H9 (cell line): ENCODE results near the gene FPGS. TPM values are rescaled to one million over a fixed set of nuclear protein-coding genes. Genes with fewer than 3 reads are reported as not detected.

ENCODE experiments used
- DNase-seq: peaks from one replicate; pipeline ENCODE4 v3.0.0-alpha.2; 2017
- H2AFZ ChIP-seq: one replicate; pipeline ENCODE4 v1.6.1; 2013; ENCODE audit warnings: mild to moderate bottlenecking, low read length, control low read depth, moderate library complexity
- H2AK5ac ChIP-seq: 2 replicates; pipeline ENCODE4 v1.6.1; 2013; ENCODE audit warnings: low read length, control low read depth, mixed read lengths; ENCODE audit not compliant: insufficient read length
- H2BK120ac ChIP-seq: one replicate; pipeline ENCODE4 v1.6.1; 2013; ENCODE audit warnings: low read depth, mild to moderate bottlenecking, low read length, control low read depth, inconsistent platforms; ENCODE audit not compliant: poor library complexity, severe bottlenecking
- H2BK12ac ChIP-seq: 2 replicates; pipeline ENCODE4 v1.6.1; 2013; ENCODE audit warnings: low read length, control low read depth, mixed read lengths, low read depth; ENCODE audit not compliant: insufficient read length
- H2BK15ac ChIP-seq: 2 replicates; pipeline ENCODE4 v1.6.1; 2013; ENCODE audit warnings: low read depth, low read length, control low read depth
- H2BK20ac ChIP-seq: one replicate; pipeline ENCODE4 v1.6.1; 2013; ENCODE audit warnings: low read depth, mild to moderate bottlenecking, low read length, control low read depth, inconsistent platforms; ENCODE audit not compliant: poor library complexity, severe bottlenecking
- H2BK5ac ChIP-seq: 2 replicates; pipeline ENCODE4 v1.6.1; 2013; ENCODE audit warnings: low read length, control low read depth, mixed read lengths; ENCODE audit not compliant: insufficient read length
- H3K14ac ChIP-seq: 2 replicates; pipeline ENCODE4 v1.6.1; 2013; ENCODE audit warnings: low read length, control low read depth; ENCODE audit not compliant: insufficient read depth
- H3K18ac ChIP-seq: 2 replicates; pipeline ENCODE4 v1.6.1; 2013; ENCODE audit warnings: low read depth, mild to moderate bottlenecking, mixed read lengths, low read length, control low read depth; ENCODE audit not compliant: insufficient read length
- H3K23ac ChIP-seq: 2 replicates; pipeline ENCODE4 v1.6.1; 2013; ENCODE audit warnings: low read length, control low read depth, mixed read lengths, low read depth; ENCODE audit not compliant: insufficient read length
- H3K23me2 ChIP-seq: 2 replicates; pipeline ENCODE4 v1.6.1; 2013; ENCODE audit warnings: low read depth, mild to moderate bottlenecking, mixed read lengths, low read length, control low read depth; ENCODE audit not compliant: insufficient read length, poor library complexity, severe bottlenecking
- H3K27ac ChIP-seq: 2 replicates; pipeline ENCODE4 v1.5.1; 2013; ENCODE audit warnings: low read length, control low read depth, mixed read lengths, low read depth; ENCODE audit not compliant: insufficient read length
- H3K27me3 ChIP-seq: 2 replicates; pipeline ENCODE4 v1.6.1; 2013; ENCODE audit warnings: low read length, control low read depth, inconsistent platforms; ENCODE audit not compliant: insufficient read depth
- H3K4ac ChIP-seq: 2 replicates; pipeline ENCODE4 v1.6.1; 2013; ENCODE audit warnings: low read depth, mild to moderate bottlenecking, control low read depth, inconsistent platforms, low read length, moderate library complexity
- H3K4me1 ChIP-seq: 2 replicates; pipeline ENCODE4 v1.6.1; 2013; ENCODE audit warnings: low read length, control low read depth, inconsistent platforms; ENCODE audit not compliant: insufficient read depth
- H3K4me2 ChIP-seq: 2 replicates; pipeline ENCODE4 v1.6.1; 2013; ENCODE audit warnings: low read length, control low read depth, mixed read lengths; ENCODE audit not compliant: insufficient read length, insufficient read depth
- H3K56ac ChIP-seq: 2 replicates; pipeline ENCODE4 v1.6.1; 2013; ENCODE audit warnings: low read depth, mild to moderate bottlenecking, mixed read lengths, low read length, control low read depth; ENCODE audit not compliant: insufficient read length
- H3K79me1 ChIP-seq: 2 replicates; pipeline ENCODE4 v1.6.1; 2013; ENCODE audit warnings: low read depth, mild to moderate bottlenecking, moderate library complexity, low read length, control low read depth, inconsistent platforms; ENCODE audit not compliant: insufficient read depth, poor library complexity, severe bottlenecking
- H3K79me2 ChIP-seq: 2 replicates; pipeline ENCODE4 v1.6.1; 2013; ENCODE audit warnings: low read length, control low read depth, inconsistent platforms; ENCODE audit not compliant: insufficient read depth
- H3K9ac ChIP-seq: 2 replicates; pipeline ENCODE4 v1.6.1; 2013; ENCODE audit warnings: low read length, control low read depth, mixed read lengths; ENCODE audit not compliant: insufficient read length; ENCODE audit errors: extremely low read depth
- H3K9me3 ChIP-seq: one replicate; pipeline ENCODE4 v1.6.1; 2013; ENCODE audit warnings: low read depth, low read length, inconsistent platforms; ENCODE audit not compliant: control insufficient read depth
- H3T11ph ChIP-seq: one replicate; pipeline ENCODE4 v1.6.1; 2013; ENCODE audit warnings: mild to moderate bottlenecking, low read length, control low read depth, inconsistent platforms
- H4K20me1 ChIP-seq: one replicate; pipeline ENCODE4 v1.6.1; 2013; ENCODE audit not compliant: control insufficient read depth, insufficient read length, insufficient read depth
- H4K5ac ChIP-seq: 2 replicates; pipeline ENCODE4 v1.6.1; 2013; ENCODE audit warnings: low read depth, mild to moderate bottlenecking, mixed read lengths, low read length, control low read depth; ENCODE audit not compliant: insufficient read length
- H4K8ac ChIP-seq: replicated peaks from 2 replicates; pipeline ENCODE4 v1.6.1; 2013; ENCODE audit warnings: low read length, control low read depth, mixed read lengths, low read depth; ENCODE audit not compliant: insufficient read length
- H4K91ac ChIP-seq: 2 replicates; pipeline ENCODE4 v1.6.1; 2013; ENCODE audit warnings: low read depth, mild to moderate bottlenecking, moderate library complexity, mixed read lengths, low read length, control low read depth; ENCODE audit not compliant: insufficient read length
- H3K27ac Mint-ChIP-seq, 3 experiments: 2 replicates in 2 of 3; 3 replicates in 1 of 3; pipeline ENCODE4 v1.8.0; 2020 to 2021; ENCODE audit warnings: mixed read lengths in 3 of 3, mild to moderate bottlenecking in 1 of 3, moderate library complexity in 1 of 3
- H3K27me3 Mint-ChIP-seq: 2 replicates; pipeline ENCODE4 v1.8.0; 2021; ENCODE audit warnings: low read depth, mild to moderate bottlenecking, moderate library complexity, mixed read lengths
- H3K36me3 Mint-ChIP-seq, 3 experiments: 2 replicates in 2 of 3; 3 replicates in 1 of 3; pipeline ENCODE4 v1.8.0; 2020 to 2021; ENCODE audit warnings: low read depth in 3 of 3, mixed read lengths in 3 of 3; ENCODE audit not compliant: insufficient read depth in 1 of 3
- H3K4me1 Mint-ChIP-seq, 2 experiments: 2 replicates each; pipeline ENCODE4 v1.8.0; 2020; ENCODE audit warnings: mixed read lengths in 2 of 2
- H3K4me3 Mint-ChIP-seq, 2 experiments: 2 replicates in 1 of 2; 3 replicates in 1 of 2; pipeline ENCODE4 v1.8.0; 2020 to 2021; ENCODE audit warnings: mild to moderate bottlenecking in 2 of 2, mixed read lengths in 2 of 2, moderate library complexity in 1 of 2
- H3K9me3 Mint-ChIP-seq, 2 experiments: 2 replicates in 1 of 2; 3 replicates in 1 of 2; pipeline ENCODE4 v1.8.0; 2020; ENCODE audit warnings: mild to moderate bottlenecking in 2 of 2, mixed read lengths in 2 of 2, moderate library complexity in 1 of 2
- WGBS: extraction: QIAGEN DNeasy Blood & Tissue Kit; methylation state at CpG from one replicate; pipeline ENCODE4 v1.1.7; 2013; ENCODE audit warnings: missing lambda C conversion rate, low lambda C conversion rate, mixed read lengths; ENCODE audit not compliant: insufficient read length; ENCODE audit errors: extremely low coverage; 5-methylcytosine and 5-hydroxymethylcytosine counted together
- total RNA-seq: library from RNA; stranded (reverse); gene quantifications from 2 replicates; pipeline ENCODE4 v1.2.1, GENCODE V29; 2021
- TF ChIP-seq, protein P1 (sequence below): fragments of 200-600 bp; sonication (generic); conservative IDR thresholded peaks from 3 replicates; pipeline ENCODE4 v1.8.0; 2021; ENCODE audit warnings: antibody characterized with exemption, mild to moderate bottlenecking

The FPGS gene
- total RNA-seq, 1 experiment from 2014 or later, result 68.4 TPM

DNA sequence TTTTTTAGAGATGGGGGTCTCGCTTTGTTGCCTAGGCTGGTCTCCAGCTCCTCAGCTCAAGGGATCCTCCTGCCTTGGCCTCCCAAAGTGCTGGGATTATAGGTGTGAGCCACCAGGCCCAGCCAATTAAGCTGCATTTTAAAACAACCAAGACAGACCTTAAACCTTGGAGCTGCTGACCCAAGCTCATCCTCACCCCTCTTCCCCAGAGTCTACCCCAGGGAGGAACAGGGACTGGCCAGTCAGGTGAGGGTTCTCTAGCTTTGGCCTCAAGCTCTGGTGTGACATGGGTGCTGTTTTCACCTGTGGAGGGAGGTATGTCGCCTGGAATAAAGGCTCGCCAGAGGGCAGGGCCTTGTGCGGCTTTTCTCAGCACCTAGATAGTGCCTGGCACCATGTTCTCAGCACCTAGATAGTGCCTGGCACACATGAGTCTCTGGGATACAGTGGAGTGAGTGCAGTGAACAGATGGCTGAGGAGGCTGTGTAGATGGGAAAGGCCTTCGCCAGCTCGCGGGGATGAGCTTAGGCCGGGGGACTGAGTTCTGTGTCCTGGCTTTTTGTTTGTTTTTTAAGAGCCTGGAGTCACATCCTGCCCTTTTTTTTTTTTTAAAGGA is 9.5 kb upstream of the FPGS start:
- H2BK20ac ChIP-seq, result no peak overlapping the region
- H3K9me3 ChIP-seq, result no peaks in the 10 kb centered on the region
- no peak for DNase-seq
- no peak overlapping the region for H2AK5ac ChIP-seq
- H3K27ac Mint-ChIP-seq, result peak overlapping the region in 2 of 3 experiments; percentile 77 to 94; a peak in 3 of 7 replicates
- no peak overlapping the region for H3K4ac ChIP-seq
- H2AFZ ChIP-seq, result no peak overlapping the region
- H3K56ac ChIP-seq, result no peak overlapping the region
- H4K5ac ChIP-seq, result no peak overlapping the region
- H3T11ph ChIP-seq, result no peak overlapping the region
- no peak overlapping the region for H3K27ac ChIP-seq
- no peak overlapping the region for H2BK120ac ChIP-seq
- no peak overlapping the region for H3K14ac ChIP-seq
- H3K27me3 ChIP-seq, result no peaks in the 10 kb centered on the region
- peaks cover 4% of the 10 kb centered on the region for H3K79me1 ChIP-seq
- no peaks in the 10 kb centered on the region for H3K9me3 Mint-ChIP-seq
- TF ChIP-seq, protein P1, sequence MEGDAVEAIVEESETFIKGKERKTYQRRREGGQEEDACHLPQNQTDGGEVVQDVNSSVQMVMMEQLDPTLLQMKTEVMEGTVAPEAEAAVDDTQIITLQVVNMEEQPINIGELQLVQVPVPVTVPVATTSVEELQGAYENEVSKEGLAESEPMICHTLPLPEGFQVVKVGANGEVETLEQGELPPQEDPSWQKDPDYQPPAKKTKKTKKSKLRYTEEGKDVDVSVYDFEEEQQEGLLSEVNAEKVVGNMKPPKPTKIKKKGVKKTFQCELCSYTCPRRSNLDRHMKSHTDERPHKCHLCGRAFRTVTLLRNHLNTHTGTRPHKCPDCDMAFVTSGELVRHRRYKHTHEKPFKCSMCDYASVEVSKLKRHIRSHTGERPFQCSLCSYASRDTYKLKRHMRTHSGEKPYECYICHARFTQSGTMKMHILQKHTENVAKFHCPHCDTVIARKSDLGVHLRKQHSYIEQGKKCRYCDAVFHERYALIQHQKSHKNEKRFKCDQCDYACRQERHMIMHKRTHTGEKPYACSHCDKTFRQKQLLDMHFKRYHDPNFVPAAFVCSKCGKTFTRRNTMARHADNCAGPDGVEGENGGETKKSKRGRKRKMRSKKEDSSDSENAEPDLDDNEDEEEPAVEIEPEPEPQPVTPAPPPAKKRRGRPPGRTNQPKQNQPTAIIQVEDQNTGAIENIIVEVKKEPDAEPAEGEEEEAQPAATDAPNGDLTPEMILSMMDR, result no peak
- H2BK12ac ChIP-seq, result no peak overlapping the region
- no peak overlapping the region for H3K9ac ChIP-seq
- no peak overlapping the region for H2BK15ac ChIP-seq
- H3K4me3 Mint-ChIP-seq, result no peak overlapping the region; a peak in 1 of 5 replicates
- H2BK5ac ChIP-seq, result no peak overlapping the region
- H3K36me3 Mint-ChIP-seq, result peaks cover 27 to 45% (median 42%) of the 10 kb centered on the region in 3 experiments
- no peak overlapping the region for H3K23ac ChIP-seq
- no peak overlapping the region for H4K91ac ChIP-seq
- H4K8ac ChIP-seq, result no peak overlapping the region
- H3K4me2 ChIP-seq, result no peak overlapping the region
- H3K18ac ChIP-seq, result no peak overlapping the region
- no peaks in the 10 kb centered on the region for H3K4me1 ChIP-seq
- no peaks in the 10 kb centered on the region for H3K23me2 ChIP-seq
- peaks cover 6 to 7% of the 10 kb centered on the region in 2 experiments for H3K4me1 Mint-ChIP-seq
- H3K79me2 ChIP-seq, result no peaks in the 10 kb centered on the region; the same call in 1 of the 2 replicates
- H4K20me1 ChIP-seq, result no peaks in the 10 kb centered on the region
- WGBS, result no CpG with 5 or more reads among the region's 8 CpGs
- H3K27me3 Mint-ChIP-seq, result peaks cover 8% of the 10 kb centered on the region; the same call in 1 of the 2 replicates
